ENCODE data around the gene CNOT1. TPM values are rescaled to one million over a fixed set of nuclear protein-coding genes. Genes with fewer than 3 reads are reported as not detected.

The CNOT1 gene
- polyA plus RNA-seq, 1 donor (not counting 4 experiments of a cell fraction or from before 2014, with no cell fraction given), result 163 TPM

- H3K4me3 ChIP-seq (ENCODE audit: control insufficient read depth in 2 of 3, extremely low read depth in 1 of 3, insufficient read depth in 2 of 3, low read depth in 1 of 3, low read length in 3 of 3), result no peak overlapping the region
- H3K36me3 ChIP-seq (ENCODE audit: control insufficient read depth in 2 of 2, extremely low read depth in 1 of 2, insufficient read depth in 2 of 2, low read length in 2 of 2), result peaks cover 0 to 4% of the 10 kb centered on the region in 2 experiments
- H3K4me1 ChIP-seq (ENCODE audit: control insufficient read depth, extremely low read depth, insufficient read depth, low read length), result peaks cover 4% of the 10 kb centered on the region
- no peaks in the 10 kb centered on the region for H3K9me3 ChIP-seq (ENCODE audit: control insufficient read depth, low read depth, low read length)
- dilution Hi-C loops (cut with MboI; ENCODE audit: extremely low pct_ligation_motif_present, low sequenced_read_pairs), result no loop called here
- no peaks in the 10 kb centered on the region for H3K79me2 ChIP-seq (ENCODE audit: control insufficient read depth, insufficient read depth, low read length)
- H4K20me1 ChIP-seq (ENCODE audit: control insufficient read depth, extremely low read depth, insufficient read depth, low read length), result no peaks in the 10 kb centered on the region
- H3K27me3 ChIP-seq (ENCODE audit: control insufficient read depth, extremely low read depth, insufficient read depth, low read length), result no peaks in the 10 kb centered on the region
- H3K4me2 ChIP-seq (ENCODE audit: control insufficient read depth, extremely low read depth, insufficient read depth, low read depth, low read length), result no peak overlapping the region
- FAIRE-seq (no peak), DNase-seq (ENCODE audit: low read depth, low spot score) (no peak)
- H2AFZ ChIP-seq (ENCODE audit: control insufficient read depth, low read length), result no peak overlapping the region
- H3K27ac ChIP-seq (ENCODE audit: control insufficient read depth, insufficient read depth, low read length), result no peak overlapping the region
- no peak for TF ChIP-seq EZH2 (IDR thresholded peaks at IDR 0.05; ENCODE audit: low read length)
- no peak for TF ChIP-seq CTCF (optimal IDR thresholded peaks at IDR 0.05 in 1 of 3, IDR thresholded peaks at IDR 0.05 in 1 of 3, conservative IDR thresholded peaks at IDR 0.05 in 1 of 3; ENCODE audit: extremely low read depth in 1 of 3, insufficient read depth in 2 of 3, low read length in 3 of 3)
- no peak overlapping the region for H3K9ac ChIP-seq (ENCODE audit: control insufficient read depth, extremely low read depth, insufficient read depth, low read length)
- H3K9me1 ChIP-seq (ENCODE audit: control insufficient read depth, extremely low read depth, insufficient read depth, low read length), result no peaks in the 10 kb centered on the region
Observed at GRCh38 chr16:58510776-58511628, 118.6 kb downstream of the CNOT1 start.

GRCh38 chr16:58510097-58510775, 119.4 kb downstream of the CNOT1 start:
- H3K4me1 ChIP-seq (ENCODE audit: control insufficient read depth, extremely low read depth, insufficient read depth, low read length), result peaks cover 4% of the 10 kb centered on the region
- dilution Hi-C loops (cut with MboI; ENCODE audit: extremely low pct_ligation_motif_present, low sequenced_read_pairs), result no loop called here
- no peak for FAIRE-seq
- no peaks in the 10 kb centered on the region for H3K9me1 ChIP-seq (ENCODE audit: control insufficient read depth, extremely low read depth, insufficient read depth, low read length)
- no peak overlapping the region for H3K4me2 ChIP-seq (ENCODE audit: control insufficient read depth, extremely low read depth, insufficient read depth, low read depth, low read length)
- DNase-seq (ENCODE audit: low read depth, low spot score), result no peak
- H4K20me1 ChIP-seq (ENCODE audit: control insufficient read depth, extremely low read depth, insufficient read depth, low read length), result no peaks in the 10 kb centered on the region
- H2AFZ ChIP-seq (ENCODE audit: control insufficient read depth, low read length), result no peak overlapping the region
- H3K9ac ChIP-seq (ENCODE audit: control insufficient read depth, extremely low read depth, insufficient read depth, low read length), result no peak overlapping the region
- H3K27ac ChIP-seq (ENCODE audit: control insufficient read depth, insufficient read depth, low read length), result no peak overlapping the region
- no peaks in the 10 kb centered on the region for H3K27me3 ChIP-seq (ENCODE audit: control insufficient read depth, extremely low read depth, insufficient read depth, low read length)
- TF ChIP-seq EZH2 (IDR thresholded peaks at IDR 0.05; ENCODE audit: low read length) (no peak), CTCF (optimal IDR thresholded peaks at IDR 0.05 in 1 of 3, IDR thresholded peaks at IDR 0.05 in 1 of 3, conservative IDR thresholded peaks at IDR 0.05 in 1 of 3; ENCODE audit: extremely low read depth in 1 of 3, insufficient read depth in 2 of 3, low read length in 3 of 3) (no peak)
- H3K9me3 ChIP-seq (ENCODE audit: control insufficient read depth, low read depth, low read length), result no peaks in the 10 kb centered on the region
- no peaks in the 10 kb centered on the region for H3K79me2 ChIP-seq (ENCODE audit: control insufficient read depth, insufficient read depth, low read length)
- peaks cover 0 to 4% of the 10 kb centered on the region in 2 experiments for H3K36me3 ChIP-seq (ENCODE audit: control insufficient read depth in 2 of 2, extremely low read depth in 1 of 2, insufficient read depth in 2 of 2, low read length in 2 of 2)
- no peak overlapping the region for H3K4me3 ChIP-seq (ENCODE audit: control insufficient read depth in 2 of 3, extremely low read depth in 1 of 3, insufficient read depth in 2 of 3, low read depth in 1 of 3, low read length in 3 of 3)

Data from keratinocyte (primary cell).